Measurements from ENCODE around the gene CTSH.

The CTSH gene

DNA sequence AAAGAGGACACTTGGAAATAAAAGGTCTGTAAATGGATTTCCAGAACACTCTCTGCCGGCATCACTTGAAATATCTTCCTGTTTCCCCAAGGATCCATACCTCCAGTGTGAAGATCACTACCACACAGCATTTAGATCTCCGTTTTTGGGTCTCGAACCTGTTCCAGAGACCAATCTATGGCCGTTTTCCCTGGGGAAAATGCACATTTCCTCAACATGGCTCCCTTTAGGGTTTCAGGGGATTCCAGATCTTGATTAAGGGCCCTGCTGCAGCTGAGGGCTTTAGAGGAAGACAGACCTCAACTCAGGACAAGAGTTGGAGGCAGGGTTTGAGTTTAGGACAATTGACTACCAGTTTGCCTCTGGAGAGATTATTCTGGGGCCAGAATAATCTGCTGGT, 2.1 kb downstream of the CTSH start:
- H3K4me3 ChIP-seq (ENCODE audit: low read depth, low read length): peak overlapping the region; percentile 64
- DNase-seq (ENCODE audit: low read depth): no peak
- TF ChIP-seq, protein P1, sequence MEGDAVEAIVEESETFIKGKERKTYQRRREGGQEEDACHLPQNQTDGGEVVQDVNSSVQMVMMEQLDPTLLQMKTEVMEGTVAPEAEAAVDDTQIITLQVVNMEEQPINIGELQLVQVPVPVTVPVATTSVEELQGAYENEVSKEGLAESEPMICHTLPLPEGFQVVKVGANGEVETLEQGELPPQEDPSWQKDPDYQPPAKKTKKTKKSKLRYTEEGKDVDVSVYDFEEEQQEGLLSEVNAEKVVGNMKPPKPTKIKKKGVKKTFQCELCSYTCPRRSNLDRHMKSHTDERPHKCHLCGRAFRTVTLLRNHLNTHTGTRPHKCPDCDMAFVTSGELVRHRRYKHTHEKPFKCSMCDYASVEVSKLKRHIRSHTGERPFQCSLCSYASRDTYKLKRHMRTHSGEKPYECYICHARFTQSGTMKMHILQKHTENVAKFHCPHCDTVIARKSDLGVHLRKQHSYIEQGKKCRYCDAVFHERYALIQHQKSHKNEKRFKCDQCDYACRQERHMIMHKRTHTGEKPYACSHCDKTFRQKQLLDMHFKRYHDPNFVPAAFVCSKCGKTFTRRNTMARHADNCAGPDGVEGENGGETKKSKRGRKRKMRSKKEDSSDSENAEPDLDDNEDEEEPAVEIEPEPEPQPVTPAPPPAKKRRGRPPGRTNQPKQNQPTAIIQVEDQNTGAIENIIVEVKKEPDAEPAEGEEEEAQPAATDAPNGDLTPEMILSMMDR (IDR thresholded peaks at IDR 0.05; ENCODE audit: low read depth, low read length): no peak
- TF ChIP-seq MYC (IDR thresholded peaks at IDR 0.05; ENCODE audit: low read depth, low read length) (no peak), POLR2A (IDR thresholded peaks at IDR 0.05; ENCODE audit: extremely low read depth, insufficient read length) (no peak)
- TF ChIP-seq, protein P2, sequence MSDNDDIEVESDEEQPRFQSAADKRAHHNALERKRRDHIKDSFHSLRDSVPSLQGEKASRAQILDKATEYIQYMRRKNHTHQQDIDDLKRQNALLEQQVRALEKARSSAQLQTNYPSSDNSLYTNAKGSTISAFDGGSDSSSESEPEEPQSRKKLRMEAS (IDR thresholded peaks at IDR 0.05; ENCODE audit: low read depth, low read length): no peak

DNA sequence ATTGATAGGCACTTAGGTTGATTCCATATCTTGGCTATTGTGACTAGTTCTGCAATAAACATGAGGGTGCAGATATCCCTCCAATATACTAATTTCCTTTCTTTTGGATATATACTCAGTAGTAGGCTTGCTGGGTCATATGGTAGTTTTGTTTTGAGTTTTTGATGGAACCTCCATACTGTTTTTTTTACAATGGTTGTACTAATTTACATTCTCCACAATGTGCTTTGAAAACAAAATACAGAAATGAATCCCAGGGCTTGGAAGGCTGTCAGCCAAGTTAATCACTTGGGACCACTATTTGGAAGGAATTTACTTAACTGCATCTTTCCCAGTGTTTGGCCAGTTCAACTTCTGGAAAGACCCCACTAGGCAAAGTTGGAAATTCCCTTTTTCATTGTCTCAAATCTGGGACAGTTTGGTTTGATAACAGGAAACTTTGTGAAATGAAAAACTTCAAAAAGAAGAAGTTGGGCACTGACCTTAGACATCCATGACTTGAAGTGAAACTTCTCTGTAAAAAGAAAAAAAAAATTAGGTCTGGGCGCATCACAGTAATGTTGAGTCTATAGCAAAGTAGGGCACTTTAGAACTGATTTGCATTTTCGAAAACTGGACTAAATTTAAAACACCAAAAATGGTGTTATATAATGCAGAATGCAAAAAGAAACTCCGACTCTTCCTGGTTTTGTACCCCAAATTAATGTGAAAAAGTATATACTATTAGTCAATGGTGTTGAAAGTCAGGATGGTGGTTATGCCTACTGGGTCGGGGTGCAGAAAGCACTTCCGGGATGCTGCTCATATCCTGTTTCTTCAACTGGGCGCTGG, 6.0 kb downstream of the CTSH start:
- DNase-seq (ENCODE audit: low read depth): peak; percentile 78
- H3K4me3 ChIP-seq (ENCODE audit: low read depth, low read length): no peak overlapping the region
- TF ChIP-seq POLR2A (IDR thresholded peaks at IDR 0.05; ENCODE audit: extremely low read depth, insufficient read length) (no peak), MYC (IDR thresholded peaks at IDR 0.05; ENCODE audit: low read depth, low read length) (no peak)
- TF ChIP-seq, protein P1 (IDR thresholded peaks at IDR 0.05; ENCODE audit: low read depth, low read length): no peak
- TF ChIP-seq, protein P2 (IDR thresholded peaks at IDR 0.05; ENCODE audit: low read depth, low read length): no peak

DNA sequence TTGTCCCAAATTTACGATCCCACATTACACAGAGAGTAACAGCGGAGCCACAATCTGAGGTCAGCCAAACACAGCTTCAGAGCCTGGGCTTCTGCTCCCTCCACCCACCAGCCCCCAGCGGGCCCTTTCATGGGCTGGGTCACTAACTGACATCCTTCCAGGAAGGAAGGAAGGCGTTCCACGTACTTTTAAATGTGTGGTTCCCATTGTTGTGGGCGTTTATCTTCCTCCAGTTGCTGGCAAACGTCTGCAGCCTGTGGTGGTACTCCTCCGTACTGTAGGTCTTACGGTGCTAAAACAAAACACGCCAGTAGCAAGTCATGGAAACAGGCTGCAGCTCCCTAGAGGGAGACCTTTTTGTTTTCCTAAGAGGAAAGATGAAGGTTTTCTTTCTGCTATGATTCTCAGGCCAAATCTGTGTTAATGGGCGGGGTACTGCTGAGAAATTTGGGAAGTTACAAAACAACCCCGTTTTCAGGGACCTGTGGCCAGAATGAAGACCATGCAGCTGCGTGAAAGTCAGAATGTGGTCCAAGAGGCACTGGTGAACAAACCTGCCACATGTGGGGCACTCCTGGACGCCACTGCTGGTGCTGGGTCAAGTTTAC, 7.6 kb downstream of the CTSH start:
- peak; percentile 95 for DNase-seq (ENCODE audit: low read depth)
- peak; percentile 24 for TF ChIP-seq POLR2A (IDR thresholded peaks at IDR 0.05; ENCODE audit: extremely low read depth, insufficient read length)
- TF ChIP-seq, protein P1 (IDR thresholded peaks at IDR 0.05; ENCODE audit: low read depth, low read length): no peak
- TF ChIP-seq, protein P2 (IDR thresholded peaks at IDR 0.05; ENCODE audit: low read depth, low read length): peak; percentile 61
- peak; percentile 66; the same call in 1 of the 2 replicates for TF ChIP-seq MYC (IDR thresholded peaks at IDR 0.05; ENCODE audit: low read depth, low read length)
- H3K4me3 ChIP-seq (ENCODE audit: low read depth, low read length): peak overlapping the region; percentile 52

DNA sequence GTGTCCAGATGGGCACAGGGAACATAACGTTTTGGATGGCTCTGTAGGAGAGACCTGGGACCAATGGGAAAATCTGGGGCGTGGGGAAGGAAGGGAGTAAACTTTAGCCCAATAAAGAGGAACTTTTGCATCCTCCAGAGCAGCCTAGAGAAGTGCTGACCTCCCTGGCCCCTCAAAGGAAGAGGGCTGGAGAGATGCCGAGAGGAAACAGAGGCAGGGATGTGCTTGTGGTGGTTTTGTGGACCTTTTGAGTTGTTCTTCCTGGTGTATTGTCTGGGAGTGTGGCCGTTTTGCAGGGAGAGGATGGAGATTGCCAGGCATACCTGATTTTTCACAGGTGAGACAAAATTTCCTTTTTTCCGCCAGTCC, 10.2 kb downstream of the CTSH start:
- TF ChIP-seq, protein P2 (IDR thresholded peaks at IDR 0.05; ENCODE audit: low read depth, low read length): no peak
- no peak for TF ChIP-seq MYC (IDR thresholded peaks at IDR 0.05; ENCODE audit: low read depth, low read length)
- no peak for DNase-seq (ENCODE audit: low read depth)
- no peak overlapping the region for H3K4me3 ChIP-seq (ENCODE audit: low read depth, low read length)

DNA sequence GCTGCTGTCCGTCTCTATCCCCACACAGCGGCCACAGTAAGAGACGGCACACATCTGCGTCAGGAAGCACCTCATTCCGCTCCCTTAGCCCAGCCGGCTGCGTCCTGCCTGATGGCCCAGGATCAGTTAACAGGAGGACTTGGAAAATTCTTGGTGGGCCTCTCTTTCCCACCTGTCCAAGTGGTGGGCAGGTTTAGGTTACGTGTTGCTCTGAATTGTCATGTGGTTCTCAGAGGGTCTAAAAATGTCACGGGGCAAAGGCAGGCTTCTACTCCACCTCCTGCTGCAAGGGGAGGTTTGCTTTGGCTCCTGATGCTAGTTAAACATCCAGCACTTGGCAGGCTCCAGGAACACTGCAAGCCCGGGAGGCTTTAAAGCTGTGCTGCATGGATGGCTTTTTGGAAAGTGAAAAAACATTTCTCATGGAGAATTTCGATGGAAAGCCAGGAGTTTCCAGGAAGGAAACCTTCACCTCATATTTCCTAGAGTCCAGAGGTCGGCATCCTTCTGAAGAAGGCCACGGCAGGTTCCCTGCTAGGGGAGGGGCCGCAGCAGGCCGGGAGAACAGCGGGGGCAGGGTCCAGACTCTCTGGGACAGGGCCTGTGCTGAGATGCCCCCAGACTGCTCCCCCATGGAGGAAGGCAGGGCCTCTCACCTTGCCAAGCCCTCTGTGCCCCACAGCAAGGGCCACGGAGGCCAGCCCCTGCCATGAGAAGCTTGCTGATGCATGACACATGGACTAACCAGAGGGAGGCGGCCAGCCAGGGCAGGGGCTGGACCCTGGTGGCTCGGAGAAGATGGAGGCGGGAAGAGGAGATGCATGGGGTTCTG, 10.8 kb downstream of the CTSH start:
- no peak overlapping the region for H3K4me3 ChIP-seq (ENCODE audit: low read depth, low read length)
- TF ChIP-seq, protein P2 (IDR thresholded peaks at IDR 0.05; ENCODE audit: low read depth, low read length): no peak
- DNase-seq (ENCODE audit: low read depth): no peak

DNA sequence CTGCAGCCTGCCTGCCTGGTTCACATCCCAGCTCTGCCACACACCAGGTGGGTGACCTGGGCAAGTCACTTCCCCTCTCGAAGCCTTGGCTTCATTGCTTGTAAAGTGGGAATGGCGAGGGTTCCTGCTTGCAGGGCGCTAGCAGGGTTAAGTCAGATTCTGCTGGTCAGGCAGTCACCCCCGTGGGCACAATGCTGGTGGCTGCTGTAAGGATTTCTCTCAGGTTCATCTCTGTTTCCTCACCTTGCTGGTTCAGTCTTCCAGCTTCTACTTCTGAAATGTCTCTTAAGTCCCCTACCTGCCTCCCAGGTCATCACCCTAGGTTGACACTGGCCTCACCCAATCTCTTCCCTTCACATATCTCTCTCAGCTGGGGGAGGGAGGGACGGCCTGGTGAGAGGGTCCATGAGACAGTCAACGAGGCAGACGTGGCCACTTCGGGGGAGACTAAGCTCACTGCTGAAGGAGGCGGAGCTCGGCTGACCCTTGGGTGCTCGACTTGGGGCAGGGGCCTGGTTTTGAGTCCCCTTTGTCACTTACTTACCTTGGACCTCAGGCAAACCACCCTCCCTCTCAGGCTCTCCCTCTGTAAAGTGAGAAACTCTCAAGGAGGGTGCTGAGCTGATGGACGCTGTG, 11.5 kb downstream of the CTSH start:
- H3K4me3 ChIP-seq (ENCODE audit: low read depth, low read length): no peak overlapping the region
- TF ChIP-seq POLR2A (IDR thresholded peaks at IDR 0.05; ENCODE audit: extremely low read depth, insufficient read length) (no peak), MYC (IDR thresholded peaks at IDR 0.05; ENCODE audit: low read depth, low read length) (no peak)
- DNase-seq (ENCODE audit: low read depth): no peak

Data from NB4 (cell line).